Measurements from ENCODE around the gene STAB1. TPM values are rescaled to one million over a fixed set of nuclear protein-coding genes. Genes with fewer than 3 reads are reported as not detected.

The STAB1 gene
- total and polyA plus RNA-seq, 2 of the 13 experiments (the other 11 are each of a cell fraction or from before 2014, with no cell fraction given) = 0.09 to 0.34 TPM

- TF ChIP-seq HCFC1 (IDR thresholded peaks at IDR 0.05; ENCODE audit: low read depth, low read length) (no peak), TCF7 (IDR thresholded peaks at IDR 0.05; ENCODE audit: low read depth) (peak; percentile 76), NFE2L2 (IDR thresholded peaks at IDR 0.05; ENCODE audit: low read length) (no peak), ZSCAN20 (CRISPR knock-in tag; IDR thresholded peaks at IDR 0.05; ENCODE audit: borderline replicate concordance) (no peak), ZNF841 (CRISPR knock-in tag; IDR thresholded peaks at IDR 0.05; ENCODE audit: borderline replicate concordance) (no peak), POGK (CRISPR knock-in tag; conservative IDR thresholded peaks at IDR 0.05) (peak; percentile 51; the same call in 1 of the 2 replicates), DZIP1 (CRISPR knock-in tag; IDR thresholded peaks at IDR 0.05) (no peak), ZNF281 (CRISPR knock-in tag; IDR thresholded peaks at IDR 0.05; ENCODE audit: borderline replicate concordance) (peak; percentile 65; the same call in 1 of the 2 replicates), ZNF670 (CRISPR knock-in tag; IDR thresholded peaks at IDR 0.05; ENCODE audit: borderline replicate concordance) (no peak), ZNF431 (CRISPR knock-in tag; IDR thresholded peaks at IDR 0.05; ENCODE audit: borderline replicate concordance, low read depth) (no peak), SP1 (IDR thresholded peaks at IDR 0.05) (no peak), SP1 (CRISPR knock-in tag; IDR thresholded peaks at IDR 0.05) (peak; percentile 8; the same call in 1 of the 2 replicates), NR2F6 (IDR thresholded peaks at IDR 0.05) (peak; percentile 97), NR2F6 (CRISPR knock-in tag; IDR thresholded peaks at IDR 0.05) (peak; percentile 98), ZNF891 (CRISPR knock-in tag; IDR thresholded peaks at IDR 0.05) (no peak), PITX1 (CRISPR knock-in tag; IDR thresholded peaks at IDR 0.05) (no peak), ZNF780A (CRISPR knock-in tag; IDR thresholded peaks at IDR 0.05) (no peak), RAD21 (CRISPR knock-in tag; IDR thresholded peaks at IDR 0.05) (no peak), NR2F2 (IDR thresholded peaks at IDR 0.05; ENCODE audit: borderline replicate concordance, low read depth) (peak; percentile 95), PAX8 (CRISPR knock-in tag; IDR thresholded peaks at IDR 0.05; ENCODE audit: borderline replicate concordance) (no peak), MNT (IDR thresholded peaks at IDR 0.05) (peak; percentile 34)
Observed at GRCh38 chr3:52451237-52452083, 43.7 kb upstream of the STAB1 start (continued).

Measured in HepG2 (cell line).